GM20000 (cell line): ENCODE results near the gene ZNF521.

Source experiments
- DNase-seq: peaks from one replicate; pipeline ENCODE4 v3.0.0; 2012; ENCODE audit warnings: low spot score
- TF ChIP-seq, protein P1 (sequence below): IDR thresholded peaks from 2 replicates; pipeline ENCODE4 v1.5.1; 2012; ENCODE audit warnings: mild to moderate bottlenecking, control low read depth; ENCODE audit errors: extremely low read depth, missing control alignments

The ZNF521 gene

GRCh38 chr18:25248755-25249154 lies 103.2 kb downstream of the ZNF521 start:
- DNase-seq = no peak
- TF ChIP-seq, protein P1, sequence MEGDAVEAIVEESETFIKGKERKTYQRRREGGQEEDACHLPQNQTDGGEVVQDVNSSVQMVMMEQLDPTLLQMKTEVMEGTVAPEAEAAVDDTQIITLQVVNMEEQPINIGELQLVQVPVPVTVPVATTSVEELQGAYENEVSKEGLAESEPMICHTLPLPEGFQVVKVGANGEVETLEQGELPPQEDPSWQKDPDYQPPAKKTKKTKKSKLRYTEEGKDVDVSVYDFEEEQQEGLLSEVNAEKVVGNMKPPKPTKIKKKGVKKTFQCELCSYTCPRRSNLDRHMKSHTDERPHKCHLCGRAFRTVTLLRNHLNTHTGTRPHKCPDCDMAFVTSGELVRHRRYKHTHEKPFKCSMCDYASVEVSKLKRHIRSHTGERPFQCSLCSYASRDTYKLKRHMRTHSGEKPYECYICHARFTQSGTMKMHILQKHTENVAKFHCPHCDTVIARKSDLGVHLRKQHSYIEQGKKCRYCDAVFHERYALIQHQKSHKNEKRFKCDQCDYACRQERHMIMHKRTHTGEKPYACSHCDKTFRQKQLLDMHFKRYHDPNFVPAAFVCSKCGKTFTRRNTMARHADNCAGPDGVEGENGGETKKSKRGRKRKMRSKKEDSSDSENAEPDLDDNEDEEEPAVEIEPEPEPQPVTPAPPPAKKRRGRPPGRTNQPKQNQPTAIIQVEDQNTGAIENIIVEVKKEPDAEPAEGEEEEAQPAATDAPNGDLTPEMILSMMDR = no peak

GRCh38 chr18:25247725-25248124 lies 104.2 kb downstream of the ZNF521 start:
- TF ChIP-seq, protein P1 = no peak

DNA sequence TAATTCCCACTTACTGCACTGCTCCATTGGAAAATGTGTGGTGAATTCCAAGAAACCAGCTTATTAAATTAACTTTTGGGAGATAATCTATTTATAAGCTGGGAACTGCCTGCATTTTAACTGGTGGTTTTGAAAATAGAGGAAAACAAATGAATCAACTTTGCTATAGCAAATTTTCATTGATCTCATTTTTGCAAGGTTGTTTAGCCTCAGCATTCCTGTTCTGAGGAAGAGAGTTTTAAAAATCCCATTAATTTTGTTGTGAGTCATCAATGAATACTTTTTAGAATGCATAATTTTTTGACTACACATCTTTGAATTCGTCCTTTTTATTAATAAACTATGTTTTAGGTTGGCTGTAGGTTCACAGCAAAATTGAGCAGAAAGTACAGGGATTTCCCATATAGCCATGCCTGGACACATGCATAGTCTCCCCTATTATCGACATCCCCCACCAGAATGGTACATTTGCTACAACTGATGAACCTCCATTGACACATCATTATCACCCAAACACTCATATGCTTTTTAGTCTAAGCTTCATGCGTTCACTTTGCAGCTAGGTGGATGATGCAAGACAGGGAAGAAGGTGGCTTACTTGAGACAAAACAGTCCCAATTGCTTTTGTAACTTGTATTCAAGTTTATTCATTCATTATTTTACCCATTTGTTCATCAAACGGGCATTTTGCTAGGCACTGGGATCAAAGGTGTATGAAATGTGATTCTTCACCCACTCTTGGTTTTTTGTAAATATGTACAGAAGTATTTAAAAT lies 106.9 kb downstream of the ZNF521 start:
- TF ChIP-seq, protein P1 = no peak
- DNase-seq = no peak

More at GRCh38 chr18:25247725-25248124, 104.2 kb downstream of the ZNF521 start:
- DNase-seq = no peak

DNA sequence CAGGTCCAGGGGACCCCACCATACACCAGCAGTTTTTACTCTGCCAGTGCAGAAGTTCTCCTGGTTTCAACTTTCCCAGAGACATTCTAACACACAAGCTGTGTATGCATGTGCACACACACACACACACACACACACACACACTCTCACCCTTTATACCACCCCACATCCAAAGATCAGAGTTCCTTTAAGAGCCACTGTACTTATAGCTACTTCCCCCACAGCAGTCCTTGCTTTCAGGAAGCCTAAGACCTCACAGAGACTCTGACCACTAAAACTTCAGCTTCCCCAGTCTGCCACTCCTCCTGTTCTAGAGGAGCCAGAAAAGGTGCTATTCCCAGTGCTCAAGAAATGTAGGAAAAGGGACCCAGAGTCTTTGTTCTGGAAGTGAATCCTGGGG lies 107.8 kb downstream of the ZNF521 start:
- TF ChIP-seq, protein P1 = no peak
- no peak for DNase-seq

DNA sequence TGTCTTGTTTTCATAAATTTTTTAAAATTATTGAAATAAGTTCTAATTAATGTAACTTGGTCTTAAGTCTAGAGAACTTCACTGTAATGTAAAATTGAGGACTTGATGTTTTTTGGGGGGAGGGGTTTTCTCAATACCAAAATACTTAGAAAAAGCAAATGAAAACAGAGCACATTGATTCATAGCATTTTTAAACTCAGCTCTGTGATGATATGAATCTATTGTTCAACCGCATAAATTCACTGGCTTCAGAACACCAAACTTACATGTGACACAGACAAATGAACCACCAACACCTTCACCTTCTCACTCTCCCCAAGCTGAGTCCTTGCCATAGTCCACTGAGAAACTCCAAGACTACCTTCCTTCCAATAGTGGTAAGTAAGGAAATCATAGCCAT lies 108.2 kb downstream of the ZNF521 start:
- no peak for DNase-seq
- TF ChIP-seq, protein P1 = no peak

DNA sequence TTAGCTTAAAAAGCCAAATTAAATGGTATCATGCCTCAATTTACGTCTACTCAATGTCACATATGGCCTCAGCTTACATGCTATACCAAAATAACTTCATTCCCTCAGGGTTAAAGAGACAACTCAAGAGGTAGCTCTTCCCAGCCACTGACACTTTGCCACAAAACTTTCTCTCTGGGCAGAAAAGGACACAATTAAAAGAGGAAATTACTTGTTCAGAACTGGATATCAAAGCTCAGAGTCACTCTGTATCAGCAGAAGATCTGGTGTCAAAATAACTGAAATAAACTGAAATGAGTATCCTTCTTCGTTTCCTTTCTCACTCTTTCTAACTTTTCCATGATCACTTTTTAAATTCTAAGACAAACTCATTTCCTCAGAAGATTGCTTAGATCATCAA lies 108.7 kb downstream of the ZNF521 start:
- no peak for DNase-seq

GRCh38 chr18:25240420-25240770 lies 111.6 kb downstream of the ZNF521 start:
- TF ChIP-seq, protein P1 = no peak
- DNase-seq = no peak

More for the DNA sequence above, 108.7 kb downstream of the ZNF521 start:
- TF ChIP-seq, protein P1 = no peak
